Measurements from ENCODE around the gene PDE9A.

- TF ChIP-seq SP1 (IDR thresholded peaks at IDR 0.05) (no peak), ZNF384 (IDR thresholded peaks at IDR 0.05) (no peak), CTBP1 (IDR thresholded peaks at IDR 0.05; ENCODE audit: borderline replicate concordance) (no peak), FOXK2 (IDR thresholded peaks at IDR 0.05) (no peak), SUZ12 (IDR thresholded peaks at IDR 0.05) (no peak), BHLHE40 (IDR thresholded peaks at IDR 0.05; ENCODE audit: borderline replicate concordance) (no peak), LEF1 (IDR thresholded peaks at IDR 0.05; ENCODE audit: borderline replicate concordance) (no peak), FOXM1 (IDR thresholded peaks at IDR 0.05; ENCODE audit: borderline replicate concordance) (no peak)
These were observed 146.1 kb downstream of the PDE9A start for GRCh38 chr21:42799516-42799915.
